Nephron progenitor cell (in vitro differentiated cells): ENCODE measurements around the gene SEC16A.

Source experiments
- DNase-seq: peaks from one replicate; pipeline ENCODE4 v3.0.0; 2021
- H3K27ac Mint-ChIP-seq: 2 replicates; pipeline ENCODE4 v1.8.0; 2021; ENCODE audit warnings: mild to moderate bottlenecking, moderate library complexity, mixed read lengths
- H3K27me3 Mint-ChIP-seq: 2 replicates; pipeline ENCODE4 v1.8.0; 2021; ENCODE audit warnings: mild to moderate bottlenecking, low read depth, mixed read lengths; ENCODE audit not compliant: poor library complexity
- H3K36me3 Mint-ChIP-seq: 2 replicates; pipeline ENCODE4 v1.8.0; 2021; ENCODE audit warnings: low read depth, mixed read lengths
- H3K4me1 Mint-ChIP-seq: 2 replicates; pipeline ENCODE4 v1.8.0; 2021; ENCODE audit warnings: mixed read lengths
- H3K4me3 Mint-ChIP-seq: 2 replicates; pipeline ENCODE4 v1.8.0; 2021; ENCODE audit warnings: mild to moderate bottlenecking, moderate library complexity, mixed read lengths
- H3K9me3 Mint-ChIP-seq: 2 replicates; pipeline ENCODE4 v1.8.0; 2021; ENCODE audit warnings: mild to moderate bottlenecking, moderate library complexity, mixed read lengths
- TF ChIP-seq, protein P1 (sequence below): fragments of 200-600 bp; sonication (generic); IDR thresholded peaks from 2 replicates; pipeline ENCODE4 v1.5.0; 2021; ENCODE audit warnings: antibody characterized with exemption

The SEC16A gene

DNA sequence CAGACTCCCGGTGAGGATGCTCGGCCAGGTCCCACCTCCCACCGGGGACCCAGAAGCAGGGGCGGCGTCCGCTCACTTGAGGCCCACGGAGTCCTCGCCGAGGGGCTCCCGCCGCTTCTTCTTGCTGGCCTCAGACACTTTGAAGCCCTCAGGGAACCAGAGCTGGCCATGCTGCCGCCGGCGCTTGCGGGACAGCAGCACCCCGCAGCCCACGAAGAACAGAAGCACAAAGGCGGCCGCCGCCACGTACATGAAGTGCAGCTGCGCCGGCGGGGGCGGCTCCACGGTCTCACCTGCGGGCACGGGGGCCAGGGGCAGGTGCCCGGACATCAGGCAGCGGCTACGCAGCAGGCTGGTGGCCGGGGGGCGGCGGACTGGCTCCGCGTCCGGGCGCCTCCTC lies 19.4 kb upstream of the SEC16A start:
- Mint-ChIP-seq H3K36me3 (peaks cover 5% of the 10 kb centered on the region), H3K27me3 (no peaks in the 10 kb centered on the region), H3K4me1 (no peaks in the 10 kb centered on the region), H3K9me3 (no peaks in the 10 kb centered on the region), H3K27ac (no peak overlapping the region), H3K4me3 (no peak overlapping the region)
- TF ChIP-seq, protein P1, sequence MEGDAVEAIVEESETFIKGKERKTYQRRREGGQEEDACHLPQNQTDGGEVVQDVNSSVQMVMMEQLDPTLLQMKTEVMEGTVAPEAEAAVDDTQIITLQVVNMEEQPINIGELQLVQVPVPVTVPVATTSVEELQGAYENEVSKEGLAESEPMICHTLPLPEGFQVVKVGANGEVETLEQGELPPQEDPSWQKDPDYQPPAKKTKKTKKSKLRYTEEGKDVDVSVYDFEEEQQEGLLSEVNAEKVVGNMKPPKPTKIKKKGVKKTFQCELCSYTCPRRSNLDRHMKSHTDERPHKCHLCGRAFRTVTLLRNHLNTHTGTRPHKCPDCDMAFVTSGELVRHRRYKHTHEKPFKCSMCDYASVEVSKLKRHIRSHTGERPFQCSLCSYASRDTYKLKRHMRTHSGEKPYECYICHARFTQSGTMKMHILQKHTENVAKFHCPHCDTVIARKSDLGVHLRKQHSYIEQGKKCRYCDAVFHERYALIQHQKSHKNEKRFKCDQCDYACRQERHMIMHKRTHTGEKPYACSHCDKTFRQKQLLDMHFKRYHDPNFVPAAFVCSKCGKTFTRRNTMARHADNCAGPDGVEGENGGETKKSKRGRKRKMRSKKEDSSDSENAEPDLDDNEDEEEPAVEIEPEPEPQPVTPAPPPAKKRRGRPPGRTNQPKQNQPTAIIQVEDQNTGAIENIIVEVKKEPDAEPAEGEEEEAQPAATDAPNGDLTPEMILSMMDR, result no peak
- no peak for DNase-seq

DNA sequence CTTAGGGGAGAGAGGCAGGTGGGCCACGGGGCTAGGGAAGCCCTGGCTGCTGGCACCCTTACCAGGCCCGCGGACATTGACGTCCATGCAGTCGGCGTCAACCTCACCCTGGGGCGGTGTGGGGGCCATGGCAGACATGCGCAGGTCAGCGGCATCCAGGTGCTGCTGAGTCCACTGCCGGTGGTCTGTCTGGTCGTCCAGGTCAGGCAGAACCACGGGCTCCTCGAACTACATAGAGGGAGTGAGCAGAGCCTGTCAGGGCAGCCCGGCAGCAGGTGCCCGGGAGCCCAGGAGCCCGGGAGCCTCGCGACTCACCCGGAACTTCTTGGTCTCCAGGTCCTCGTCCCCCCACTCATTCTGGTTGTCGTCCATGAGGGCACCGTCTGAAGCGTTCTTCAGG lies 18.8 kb upstream of the SEC16A start:
- H3K9me3 Mint-ChIP-seq, result no peaks in the 10 kb centered on the region
- H3K4me1 Mint-ChIP-seq, result no peaks in the 10 kb centered on the region
- no peaks in the 10 kb centered on the region for H3K27me3 Mint-ChIP-seq
- no peak overlapping the region for H3K27ac Mint-ChIP-seq
- peaks cover 5% of the 10 kb centered on the region for H3K36me3 Mint-ChIP-seq
- H3K4me3 Mint-ChIP-seq, result no peak overlapping the region
- DNase-seq, result no peak
- TF ChIP-seq, protein P1, result no peak

DNA sequence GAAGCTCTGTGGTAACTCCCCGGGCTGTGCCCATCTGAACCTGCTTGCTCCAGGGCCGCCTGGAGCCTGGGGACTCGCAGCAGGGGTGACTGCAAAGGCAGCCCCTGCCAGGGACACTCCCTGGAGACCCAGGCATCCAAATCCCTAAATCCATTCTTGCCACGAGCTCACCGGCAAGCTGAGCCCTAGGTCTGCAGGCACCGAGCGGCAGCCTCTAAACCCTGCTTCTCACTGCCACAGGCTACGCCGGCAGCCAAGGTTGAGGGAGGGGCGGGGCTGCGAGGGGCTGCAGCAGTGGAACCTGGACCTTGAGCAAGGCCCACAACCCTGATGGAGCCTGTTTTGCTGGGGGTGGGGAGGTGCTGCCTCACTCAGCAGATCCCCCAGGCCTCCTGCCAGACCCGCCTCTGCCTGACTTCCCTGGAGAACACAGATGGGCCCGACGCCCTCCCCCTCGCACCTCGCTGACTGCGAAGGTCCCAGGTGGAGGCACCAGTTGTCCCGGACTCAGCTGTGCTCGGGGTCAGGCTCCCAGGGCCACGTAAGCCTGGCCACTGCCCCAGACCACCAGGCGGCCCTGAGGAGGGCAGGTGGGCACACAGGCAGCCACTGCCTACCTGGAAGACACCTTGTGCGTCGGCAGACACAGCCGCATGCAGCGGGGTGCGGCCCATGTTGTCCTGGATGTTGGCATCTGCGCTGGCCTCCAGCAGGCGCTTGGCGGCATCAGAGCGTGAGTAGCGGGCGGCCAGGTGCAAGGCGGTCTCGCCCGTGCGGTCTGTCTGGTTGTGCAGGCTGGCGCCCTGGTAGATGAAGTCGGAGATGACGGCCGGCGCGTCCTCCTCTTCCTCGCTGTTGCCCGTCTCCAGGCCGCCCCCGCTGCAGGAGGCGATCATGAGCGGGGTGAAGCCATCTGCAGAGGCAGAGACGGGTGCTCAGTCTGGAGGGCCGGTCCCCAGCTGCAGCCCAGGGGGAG lies 17.4 kb upstream of the SEC16A start:
- H3K9me3 Mint-ChIP-seq, result no peaks in the 10 kb centered on the region

DNA sequence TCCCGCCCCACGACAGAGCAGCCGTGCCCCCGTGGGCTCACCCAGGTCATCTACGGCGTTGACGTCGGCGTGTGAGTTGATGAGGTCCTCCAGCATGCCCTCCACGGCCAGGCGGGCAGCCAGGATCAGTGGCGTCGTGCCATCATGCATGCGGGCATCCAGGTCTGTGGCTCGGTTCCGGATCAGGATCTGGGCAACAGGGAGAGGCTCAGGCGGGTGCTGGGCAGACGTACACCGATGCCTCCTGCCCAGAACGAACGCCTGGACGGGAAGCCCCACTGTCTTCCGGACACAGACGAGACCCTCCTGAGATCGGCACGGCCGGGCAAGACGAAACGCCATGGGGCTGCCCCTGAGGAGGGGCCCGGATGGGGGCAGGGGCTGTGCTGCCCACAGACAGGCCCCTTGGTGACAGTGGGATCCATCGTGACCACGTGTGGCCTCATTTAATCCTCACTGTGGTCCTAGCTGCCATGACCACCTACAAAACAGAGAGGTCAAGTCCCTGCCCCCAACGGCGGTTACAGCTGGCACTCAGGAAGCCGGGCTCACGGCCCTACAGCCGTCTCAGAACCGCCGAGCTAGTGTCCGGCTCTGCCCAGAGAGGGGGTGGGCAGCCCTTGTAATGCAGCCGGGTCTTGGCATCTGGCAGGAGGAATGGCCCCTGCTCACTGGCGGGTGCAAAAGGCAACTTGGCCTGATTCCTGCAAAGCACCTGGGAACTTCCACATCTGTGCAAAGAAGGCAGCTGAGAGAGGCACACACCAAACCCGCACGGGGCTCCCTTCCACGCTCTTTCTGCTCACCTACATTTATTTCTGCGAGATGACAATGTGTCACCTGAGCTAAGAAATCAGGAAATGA lies 16.5 kb upstream of the SEC16A start:
- no peak overlapping the region for H3K27ac Mint-ChIP-seq
- no peaks in the 10 kb centered on the region for H3K9me3 Mint-ChIP-seq
- peaks cover 5% of the 10 kb centered on the region for H3K36me3 Mint-ChIP-seq
- no peaks in the 10 kb centered on the region for H3K4me1 Mint-ChIP-seq
- TF ChIP-seq, protein P1, result no peak
- no peak overlapping the region for H3K4me3 Mint-ChIP-seq
- H3K27me3 Mint-ChIP-seq, result no peaks in the 10 kb centered on the region
- no peak for DNase-seq

More for the DNA sequence above, 17.4 kb upstream of the SEC16A start:
- DNase-seq, result no peak
- Mint-ChIP-seq H3K27me3 (no peaks in the 10 kb centered on the region), H3K4me3 (no peak overlapping the region), H3K36me3 (peaks cover 5% of the 10 kb centered on the region), H3K27ac (no peak overlapping the region), H3K4me1 (no peaks in the 10 kb centered on the region)
- TF ChIP-seq, protein P1, result no peak

DNA sequence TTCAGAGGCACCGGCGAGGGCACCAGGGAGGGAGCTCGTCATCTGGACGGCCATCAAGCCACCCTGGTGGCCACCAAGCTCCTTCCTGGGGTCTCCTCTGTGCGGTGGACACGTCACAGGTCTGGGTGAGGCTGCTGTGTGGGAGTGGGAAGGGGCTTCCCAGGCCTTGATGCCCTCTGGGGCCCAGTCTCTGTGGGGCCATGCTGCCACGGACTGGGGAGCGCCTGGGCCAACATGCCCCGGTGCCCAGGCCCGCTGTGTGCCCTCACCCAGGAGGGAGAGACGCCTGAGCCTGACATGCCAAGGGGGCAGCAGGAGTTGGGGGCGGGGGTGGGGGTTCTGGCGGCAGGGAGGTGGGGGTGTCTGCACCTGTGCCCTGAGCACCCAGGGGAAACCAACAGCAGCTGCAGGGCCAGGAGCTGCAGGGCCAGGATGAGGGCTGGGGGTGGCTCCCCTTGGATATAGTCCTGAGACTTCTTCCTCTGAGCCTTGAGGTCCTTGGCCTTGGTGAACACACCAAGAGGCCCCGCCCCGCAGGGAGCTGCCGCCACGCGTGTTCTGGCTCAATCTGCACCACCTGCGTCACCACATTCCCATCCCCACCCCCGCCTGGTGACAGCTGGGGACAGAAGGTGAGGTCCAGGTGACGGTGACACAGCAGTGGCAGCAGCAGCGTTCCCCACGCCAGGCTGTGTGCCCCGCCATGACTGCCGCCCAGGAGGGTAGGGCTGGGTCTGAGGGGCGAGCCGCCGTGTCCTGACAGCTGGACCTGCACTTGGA lies 15.3 kb upstream of the SEC16A start:
- H3K27ac Mint-ChIP-seq, result no peak overlapping the region
- H3K36me3 Mint-ChIP-seq, result peaks cover 5% of the 10 kb centered on the region
- no peaks in the 10 kb centered on the region for H3K9me3 Mint-ChIP-seq
- no peak for DNase-seq
- H3K27me3 Mint-ChIP-seq, result no peaks in the 10 kb centered on the region
- TF ChIP-seq, protein P1, result no peak
- no peak overlapping the region for H3K4me3 Mint-ChIP-seq
- H3K4me1 Mint-ChIP-seq, result no peaks in the 10 kb centered on the region
